HG02798 (cell line): Measurements from ENCODE around the gene SIK3.
"Not testable (repeated sequence)": the region's sequence is repeated elsewhere in the genome, so short reads cannot be mapped to it uniquely, and the experiment has no call there.

ENCODE experiments used
- ATAC-seq: cut with Tn5 transposase; IDR thresholded peaks from one replicate; pipeline ENCODE4 v1.9.1; 2021; ENCODE audit warnings: mild to moderate bottlenecking; ENCODE audit not compliant: unreplicated experiment, poor library complexity

Gene SIK3

DNA sequence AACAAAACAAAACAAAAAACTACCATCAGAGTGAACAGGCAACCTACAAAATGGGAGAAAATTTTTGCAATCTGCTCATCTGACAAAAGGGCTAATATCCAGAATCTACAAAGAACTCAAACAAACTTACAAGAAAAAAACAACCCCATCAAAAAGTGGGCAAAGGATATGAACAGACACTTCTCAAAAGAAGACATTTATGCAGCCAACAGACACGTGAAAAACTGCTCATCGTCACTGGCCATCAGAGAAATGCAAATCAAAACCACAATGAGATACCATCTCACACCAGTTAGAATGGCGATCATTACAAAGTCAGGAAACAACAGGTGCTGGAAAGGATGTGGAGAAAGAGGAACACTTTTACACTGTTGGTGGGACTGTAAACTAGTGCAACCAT, 14.3 kb upstream of the SIK3 start:
- not testable (repeated sequence) for ATAC-seq

DNA sequence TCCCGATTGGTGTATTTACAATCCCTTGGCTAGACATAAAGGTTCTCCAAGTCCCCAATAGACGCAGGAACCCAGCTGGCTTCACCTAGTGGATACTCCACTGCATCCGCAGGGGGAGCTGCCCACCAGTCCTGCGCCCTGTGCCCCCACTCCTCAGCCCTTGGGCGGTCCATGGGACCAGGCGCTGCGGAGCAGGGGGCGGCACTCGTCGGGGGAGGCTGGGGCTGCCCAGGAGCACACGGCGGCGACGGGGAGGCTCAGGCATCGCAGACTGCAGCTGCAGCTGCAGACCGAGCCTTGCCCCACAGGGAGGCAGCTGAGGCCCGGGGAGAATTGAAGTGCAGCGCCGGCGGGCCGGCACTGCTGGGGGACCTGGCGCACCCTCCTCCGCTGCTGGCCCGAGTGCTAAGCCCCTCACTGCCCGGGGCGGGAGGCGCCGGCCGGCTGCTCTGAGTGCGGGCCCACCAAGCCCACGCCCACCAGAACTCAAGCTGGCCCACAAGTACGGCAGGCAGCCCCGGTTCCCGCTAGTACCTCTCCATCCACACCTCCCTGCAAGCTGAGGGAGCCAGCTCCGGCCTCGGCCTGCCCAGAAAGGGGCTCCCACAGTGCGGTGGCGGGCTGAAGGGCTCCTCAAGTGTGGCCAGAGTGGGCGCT, 12.2 kb upstream of the SIK3 start:
- ATAC-seq, result no peak

GRCh38 chr11:117107701-117108590, 9.7 kb upstream of the SIK3 start:
- ATAC-seq, result no peak

DNA sequence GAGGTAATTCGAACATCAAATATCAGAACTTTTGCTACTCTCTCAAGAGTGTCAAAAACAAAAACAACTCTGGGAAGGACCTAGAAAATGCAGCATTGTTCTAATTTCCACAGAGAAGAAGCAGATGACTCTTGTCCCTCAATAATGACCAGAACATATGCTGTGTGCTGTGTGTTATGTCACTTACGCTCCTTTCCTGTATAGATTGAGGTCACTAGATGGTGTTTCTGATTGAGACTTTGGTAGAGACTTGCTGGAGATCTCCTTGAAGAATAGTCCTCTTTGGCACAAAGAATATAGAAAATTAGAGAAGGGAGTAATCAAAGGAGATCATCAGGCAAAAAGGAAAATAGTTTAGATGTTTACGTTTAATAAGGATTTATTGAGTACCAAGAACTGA, 2.3 kb upstream of the SIK3 start:
- no peak for ATAC-seq

GRCh38 chr11:117099696-117100095, 1.5 kb upstream of the SIK3 start:
- ATAC-seq, result no peak

GRCh38 chr11:117097389-117098268, 599 bp downstream of the SIK3 start:
- peak; percentile 26 for ATAC-seq

DNA sequence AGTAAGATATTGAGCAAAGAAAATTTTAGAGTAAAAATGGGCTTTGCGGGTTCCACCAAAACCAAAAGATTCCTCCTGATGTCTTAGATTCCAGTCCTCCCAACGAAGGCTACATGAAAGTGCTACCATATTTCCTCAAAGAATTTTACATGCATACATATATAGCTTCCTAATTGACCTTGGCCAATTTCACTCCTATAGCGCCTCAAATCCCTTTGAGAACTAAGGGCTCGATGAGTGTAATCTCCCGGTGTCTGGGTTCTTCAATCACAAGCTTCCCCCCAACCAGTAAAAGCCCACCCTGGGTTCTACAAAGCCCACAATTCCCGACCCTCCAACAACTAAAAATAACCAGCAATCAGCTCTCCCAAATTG, 1.2 kb downstream of the SIK3 start:
- ATAC-seq, result no peak

- ATAC-seq, result peak; percentile 40
Measured at GRCh38 chr11:117096201-117096991, 1.8 kb downstream of the SIK3 start.

DNA sequence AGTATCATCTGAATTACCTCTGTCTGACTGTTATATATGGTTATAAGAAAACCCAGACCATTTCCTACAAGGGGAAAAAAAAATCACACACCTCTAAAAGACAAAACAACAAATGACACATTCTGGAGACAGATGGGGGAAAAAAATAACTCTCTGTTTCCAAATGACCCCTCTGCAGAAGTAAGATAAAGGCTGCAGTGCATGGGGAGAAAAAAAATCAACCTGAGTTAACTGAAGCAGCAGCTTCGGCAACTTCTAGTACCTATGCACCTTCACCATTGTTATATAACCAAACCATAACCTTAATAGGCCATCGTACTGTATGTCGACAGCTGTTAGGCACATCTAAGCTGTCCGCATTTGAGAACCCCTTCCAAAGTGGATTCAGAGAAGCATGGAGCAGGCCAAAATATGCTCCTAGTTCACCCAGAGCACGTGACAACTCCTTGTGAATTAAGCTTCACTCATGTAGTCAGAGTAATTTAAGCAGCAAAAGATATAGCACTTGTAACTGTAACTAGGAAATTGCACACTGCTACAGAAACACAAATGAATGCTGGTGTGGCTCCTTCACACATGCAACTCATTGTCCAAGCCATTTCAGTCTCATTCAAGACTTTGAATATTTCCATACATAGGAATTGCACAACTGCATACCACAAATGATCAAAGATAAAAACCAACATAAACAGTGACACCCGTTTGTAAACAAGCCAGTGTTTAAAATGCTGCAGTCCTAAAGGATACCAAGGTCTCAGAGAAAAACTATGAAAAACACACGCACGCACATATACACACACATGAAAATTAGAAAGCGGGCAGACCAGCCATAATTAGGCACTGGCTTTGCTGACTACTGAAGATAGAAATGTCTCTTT, 2.7 kb downstream of the SIK3 start:
- no peak for ATAC-seq

DNA sequence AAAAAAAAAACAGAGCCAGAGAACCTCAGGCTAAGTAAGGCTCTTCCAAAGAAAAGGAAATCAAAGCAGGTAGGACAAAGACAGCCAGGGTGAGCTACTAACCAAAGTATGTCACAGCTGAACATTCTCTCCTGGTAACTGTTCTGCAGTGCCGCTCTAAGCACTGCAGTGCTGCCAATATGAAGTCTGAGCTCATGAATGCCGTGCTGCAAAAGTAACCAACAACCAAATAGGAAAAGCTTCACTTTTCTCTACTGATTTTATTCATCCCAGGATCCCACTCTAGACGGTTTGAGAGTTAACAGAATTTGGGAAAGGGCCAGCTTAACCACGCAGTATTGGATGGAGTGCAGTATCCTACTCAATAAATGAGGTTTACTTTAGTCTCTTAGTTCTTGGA, 3.5 kb downstream of the SIK3 start:
- ATAC-seq, result no peak

DNA sequence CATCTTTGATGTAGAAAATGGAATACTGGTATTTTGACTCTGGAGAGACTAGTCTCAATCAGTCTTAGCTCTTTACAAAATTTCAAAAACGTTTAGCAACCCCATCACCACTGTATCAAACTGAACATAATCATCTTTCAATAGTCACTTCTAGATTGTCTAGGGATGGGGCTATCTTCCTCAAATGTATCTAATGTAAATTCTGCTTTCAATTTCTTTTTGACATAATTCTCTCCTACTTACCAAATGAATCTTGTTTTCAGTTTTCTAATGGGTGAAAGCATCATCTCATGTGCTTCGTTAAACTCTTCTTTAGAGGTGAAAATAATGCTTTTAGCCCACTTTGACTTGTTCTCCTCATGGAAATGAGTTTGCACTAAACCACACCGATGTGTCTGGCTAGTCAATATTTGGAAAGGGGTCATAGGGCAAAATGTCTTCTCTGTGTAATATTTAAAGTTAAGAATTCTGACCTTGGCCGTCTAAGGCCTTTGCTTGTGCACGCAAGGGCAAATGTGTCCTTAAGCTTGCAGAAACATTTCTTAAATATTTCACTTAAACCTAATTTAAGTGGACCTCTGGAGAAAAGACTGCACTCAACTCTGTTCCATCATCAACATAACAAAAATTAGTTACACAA, 5.2 kb downstream of the SIK3 start:
- ATAC-seq, result peak; percentile 25

DNA sequence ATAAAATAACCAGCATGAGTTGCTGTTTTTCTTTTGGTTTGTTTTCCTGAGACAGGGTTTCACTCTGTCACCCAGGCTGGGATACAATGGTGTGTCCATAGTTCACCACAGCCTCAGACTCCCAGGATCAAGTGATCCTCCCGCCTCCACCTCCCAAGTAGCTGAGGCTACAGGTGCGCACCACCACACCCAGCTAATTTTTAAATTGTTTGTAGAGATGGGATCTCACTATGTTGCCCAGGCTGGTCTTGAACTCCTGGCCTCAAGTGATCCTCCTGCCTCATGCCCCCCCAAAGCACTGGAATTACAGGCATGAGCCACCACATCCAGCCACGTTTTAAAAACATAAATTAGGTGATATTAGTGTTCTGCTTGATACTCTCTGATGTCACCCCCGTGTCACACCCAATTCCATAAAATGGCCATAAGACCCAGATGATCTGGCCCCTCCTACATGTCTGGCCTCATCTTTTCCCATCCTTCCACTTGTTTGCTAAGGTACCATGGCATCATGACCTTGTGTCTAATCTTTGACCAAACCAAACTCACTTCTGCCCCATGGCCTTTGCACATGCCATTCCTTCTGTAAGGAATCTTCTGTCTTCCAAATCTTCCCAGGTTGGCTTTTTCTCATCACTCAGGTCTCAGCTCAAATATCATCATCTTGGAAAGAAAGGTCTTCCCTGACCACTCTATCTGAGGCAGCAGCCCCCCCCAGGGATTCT, 6.3 kb downstream of the SIK3 start:
- no peak for ATAC-seq

- ATAC-seq, result no peak
Measured at GRCh38 chr11:117090111-117090706, 8.0 kb downstream of the SIK3 start.

DNA sequence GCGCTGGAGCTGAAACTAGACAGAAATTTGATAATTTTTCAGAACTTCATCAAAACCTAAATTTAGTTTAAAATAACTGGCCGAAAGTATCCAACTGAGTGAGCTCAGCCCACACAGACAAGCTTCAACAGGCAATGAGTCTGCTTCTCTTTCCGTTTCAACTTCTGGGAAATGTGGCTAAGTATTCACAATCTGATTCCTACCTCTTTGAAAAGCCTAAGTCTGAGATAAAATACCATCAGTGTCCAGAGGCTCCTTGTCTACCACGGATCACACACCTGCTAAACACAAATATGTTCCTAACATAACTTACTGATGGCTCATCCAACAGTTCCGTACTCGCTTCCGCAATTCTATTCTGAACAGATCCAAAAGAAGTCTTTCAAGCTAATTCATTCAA, 8.5 kb downstream of the SIK3 start:
- ATAC-seq, result no peak

DNA sequence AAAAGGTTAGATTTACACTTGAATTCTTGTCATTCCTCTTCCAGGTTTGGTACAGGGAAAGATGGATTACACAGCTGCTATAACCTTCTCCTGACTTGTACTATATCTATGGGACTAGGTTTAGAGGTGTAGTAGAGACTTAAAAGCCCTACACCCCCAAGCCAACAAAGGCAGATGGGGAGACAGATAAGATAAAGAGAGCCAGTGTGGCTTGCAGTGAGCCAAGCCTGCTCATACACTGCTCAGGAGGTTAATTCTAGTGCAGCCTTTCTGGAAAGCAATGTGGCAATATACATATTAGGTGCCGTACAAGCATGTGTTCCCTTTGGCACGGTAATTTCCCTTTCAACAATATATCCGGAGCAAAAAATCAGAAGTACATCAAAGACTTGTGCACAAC, 10.8 kb downstream of the SIK3 start:
- ATAC-seq, result no peak

- ATAC-seq, result no peak
Measured at GRCh38 chr11:117084992-117085391, 13.2 kb downstream of the SIK3 start.

GRCh38 chr11:117083011-117083935, 15.0 kb downstream of the SIK3 start:
- ATAC-seq, result no peak
